ENCODE results near the gene DSE.

Gene DSE

GRCh38 chr6:116468293-116468692, 97.5 kb downstream of the DSE start:
- TF ChIP-seq GATA3 (IDR thresholded peaks at IDR 0.05; ENCODE audit: low read depth, low read length) (no peak), GATA2 (IDR thresholded peaks at IDR 0.05; ENCODE audit: low read depth, low read length) (no peak)

DNA sequence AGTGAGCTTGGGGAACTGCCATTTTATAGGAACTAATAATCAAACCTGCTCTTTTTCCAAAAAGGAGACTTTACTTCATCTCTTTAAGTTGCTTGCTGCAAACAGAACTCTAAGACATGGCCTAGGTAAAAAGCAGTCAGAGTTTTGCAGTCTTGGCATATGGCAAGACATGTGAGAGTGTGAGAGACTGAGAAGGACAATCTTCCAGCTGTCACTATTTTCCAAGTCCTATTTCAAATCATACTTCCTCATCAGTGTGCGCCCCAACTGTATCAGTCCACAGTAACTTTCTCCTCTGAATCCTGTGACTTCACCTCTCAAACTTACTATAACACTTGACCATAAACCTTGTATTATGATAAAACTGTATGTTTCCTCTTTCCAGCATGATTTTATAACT, 100.8 kb downstream of the DSE start:
- TF ChIP-seq GATA2 (IDR thresholded peaks at IDR 0.05; ENCODE audit: low read depth, low read length) (no peak), GATA3 (IDR thresholded peaks at IDR 0.05; ENCODE audit: low read depth, low read length) (no peak)

- TF ChIP-seq GATA2 (IDR thresholded peaks at IDR 0.05; ENCODE audit: low read depth, low read length), result no peak
- TF ChIP-seq GATA3 (IDR thresholded peaks at IDR 0.05; ENCODE audit: low read depth, low read length), result no peak
These were observed 102.0 kb downstream of the DSE start for GRCh38 chr6:116472706-116473105.

- TF ChIP-seq GATA3 (IDR thresholded peaks at IDR 0.05; ENCODE audit: low read depth, low read length) (no peak), GATA2 (IDR thresholded peaks at IDR 0.05; ENCODE audit: low read depth, low read length) (no peak)
These were observed 104.4 kb downstream of the DSE start for GRCh38 chr6:116475141-116475540.

GRCh38 chr6:116476002-116476678, 105.4 kb downstream of the DSE start:
- TF ChIP-seq GATA2 (IDR thresholded peaks at IDR 0.05; ENCODE audit: low read depth, low read length), result no peak

- no peak for TF ChIP-seq GATA2 (IDR thresholded peaks at IDR 0.05; ENCODE audit: low read depth, low read length)
- no peak for TF ChIP-seq GATA3 (IDR thresholded peaks at IDR 0.05; ENCODE audit: low read depth, low read length)
These were observed 112.0 kb downstream of the DSE start for GRCh38 chr6:116482780-116483179.

DNA sequence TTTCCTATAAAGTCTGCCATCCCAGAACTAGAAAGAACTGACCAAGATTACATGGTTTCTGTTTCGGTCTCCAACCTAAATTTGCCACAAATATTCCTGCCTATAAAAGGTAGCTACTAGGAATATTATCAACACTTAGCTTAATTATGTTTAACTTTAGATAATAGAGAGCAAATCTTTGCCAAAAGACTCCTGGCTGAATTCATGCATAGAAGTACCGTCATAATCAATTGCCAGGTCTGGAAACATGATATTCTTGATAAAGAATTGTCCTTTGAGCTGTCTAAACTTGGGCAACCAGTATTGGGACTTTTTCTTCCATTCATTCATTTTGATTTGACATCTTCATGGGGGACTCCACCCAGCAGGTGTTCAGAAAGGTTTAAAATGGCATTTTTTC, 112.9 kb downstream of the DSE start:
- no peak for TF ChIP-seq GATA3 (IDR thresholded peaks at IDR 0.05; ENCODE audit: low read depth, low read length)
- TF ChIP-seq GATA2 (IDR thresholded peaks at IDR 0.05; ENCODE audit: low read depth, low read length), result no peak

DNA sequence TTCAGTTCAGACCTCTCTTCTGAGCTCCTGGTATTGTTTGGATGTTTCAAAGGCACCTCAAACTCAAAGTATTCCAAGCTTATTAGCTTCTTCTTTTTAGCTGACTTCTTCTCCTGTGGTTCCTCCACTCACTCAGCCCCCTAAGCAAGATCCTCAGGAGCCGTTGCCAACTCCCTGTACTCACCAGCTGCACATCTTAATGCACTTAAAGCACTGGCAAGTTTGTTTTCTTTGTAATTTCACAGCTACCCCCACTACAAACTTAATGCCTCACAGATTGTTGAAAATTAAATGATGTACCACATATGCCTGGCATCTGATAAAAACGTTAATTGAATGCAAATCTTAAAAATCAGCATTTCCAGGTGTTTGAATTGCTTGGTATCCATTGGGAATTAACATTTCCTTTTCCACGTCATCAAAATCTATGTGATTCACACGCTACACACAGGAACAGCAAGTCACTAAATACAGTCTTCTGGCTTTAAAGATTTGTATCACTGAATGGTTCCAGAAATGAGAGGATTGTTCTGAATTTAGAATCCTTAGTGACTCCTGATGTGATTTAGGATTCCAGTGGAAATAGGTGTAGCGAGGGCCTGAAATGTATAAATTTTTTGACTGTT, 114.9 kb downstream of the DSE start:
- no peak for TF ChIP-seq GATA3 (IDR thresholded peaks at IDR 0.05; ENCODE audit: low read depth, low read length)
- TF ChIP-seq GATA2 (IDR thresholded peaks at IDR 0.05; ENCODE audit: low read depth, low read length), result no peak

DNA sequence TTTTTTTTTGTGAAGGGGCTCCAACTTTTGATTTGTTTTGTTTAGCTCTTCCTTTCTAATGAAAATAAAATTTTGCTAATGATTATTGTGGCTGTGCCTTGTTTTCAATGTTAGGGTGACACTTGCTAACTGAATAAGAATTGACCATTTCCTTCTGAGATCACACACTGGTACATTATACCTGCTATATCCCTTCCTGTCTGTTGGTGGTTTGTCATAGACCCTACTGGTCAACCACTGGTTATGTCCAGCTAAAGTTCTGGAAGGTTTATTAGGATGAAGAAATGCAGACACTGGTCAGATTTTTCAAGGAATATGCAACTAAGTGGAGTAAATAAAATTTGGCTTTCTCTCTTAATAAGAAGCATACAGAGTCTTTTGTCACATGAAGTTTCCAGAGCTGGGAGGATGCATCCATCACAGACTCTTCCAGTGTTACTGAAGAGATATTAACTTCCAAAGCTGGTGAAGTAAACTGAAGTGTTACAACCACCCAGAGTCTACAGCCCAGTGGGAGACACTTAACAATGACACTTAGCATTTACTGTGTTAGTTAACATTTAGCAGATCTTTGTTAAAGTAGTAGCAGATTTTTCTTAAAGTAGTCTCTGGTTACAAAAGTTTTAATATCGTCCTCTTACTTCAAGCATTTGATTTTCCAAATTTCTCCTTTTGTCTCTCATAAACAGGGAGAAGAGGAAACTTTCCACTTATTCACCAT, 121.0 kb downstream of the DSE start:
- no peak for TF ChIP-seq GATA3 (IDR thresholded peaks at IDR 0.05; ENCODE audit: low read depth, low read length)
- TF ChIP-seq GATA2 (IDR thresholded peaks at IDR 0.05; ENCODE audit: low read depth, low read length), result no peak

- TF ChIP-seq GATA2 (IDR thresholded peaks at IDR 0.05; ENCODE audit: low read depth, low read length), result no peak
- TF ChIP-seq GATA3 (IDR thresholded peaks at IDR 0.05; ENCODE audit: low read depth, low read length), result no peak
These were observed 121.8 kb downstream of the DSE start for GRCh38 chr6:116492331-116493067.

Data from SH-SY5Y (cell line).